ENCODE data around the gene AIM2. TPM values are rescaled to one million over a fixed set of nuclear protein-coding genes. Genes with fewer than 3 reads are reported as not detected.

The AIM2 gene
- total RNA-seq, 4 donors from 2014 or later, result not detected

- no peaks in the 10 kb centered on the region for H3K27me3 ChIP-seq
- no peaks in the 10 kb centered on the region for H3K4me1 ChIP-seq
- no peak for ATAC-seq
- H3K9me3 ChIP-seq, result no peaks in the 10 kb centered on the region
- no peak overlapping the region for H3K4me3 ChIP-seq
- intact Hi-C loops (cut with DNase I; ENCODE audit: low total_unique reads) (no loop called here), in situ Hi-C loops (cut with MboI; ENCODE audit: low sequenced_read_pairs in 4 of 4) (no loop called here)
- no peak for TF ChIP-seq POLR2A (IDR thresholded peaks at IDR 0.05)
- TF ChIP-seq CTCF (IDR thresholded peaks at IDR 0.05 in 4 of 5, conservative IDR thresholded peaks at IDR 0.05 in 1 of 5), result peak in 1 of 5 experiments; percentile 42
- H3K27ac ChIP-seq, result no peak overlapping the region
- H3K36me3 ChIP-seq, result no peaks in the 10 kb centered on the region
- DNase-seq, result no peak
Measured at GRCh38 chr1:159089184-159089791, 12.7 kb upstream of the AIM2 start.

- Histone ChIP-seq H3K36me3 (no peaks in the 10 kb centered on the region), H3K27ac (no peak overlapping the region), H3K9me3 (no peaks in the 10 kb centered on the region), H3K4me3 (no peak overlapping the region), H3K4me1 (no peaks in the 10 kb centered on the region), H3K27me3 (no peaks in the 10 kb centered on the region)
- DNase-seq, result no peak
- ATAC-seq, result no peak
- in situ Hi-C loops (cut with MboI; ENCODE audit: low sequenced_read_pairs in 4 of 4) (no loop called here), intact Hi-C loops (cut with DNase I; ENCODE audit: low total_unique reads) (no loop called here)
- TF ChIP-seq CTCF (IDR thresholded peaks at IDR 0.05 in 4 of 5, conservative IDR thresholded peaks at IDR 0.05 in 1 of 5) (no peak), POLR2A (IDR thresholded peaks at IDR 0.05) (no peak)
Measured at GRCh38 chr1:159088546-159089183, 12.1 kb upstream of the AIM2 start.

- Histone ChIP-seq H3K4me1 (no peaks in the 10 kb centered on the region), H3K27ac (no peak overlapping the region), H3K4me3 (no peak overlapping the region), H3K27me3 (no peaks in the 10 kb centered on the region), H3K9me3 (no peaks in the 10 kb centered on the region), H3K36me3 (no peaks in the 10 kb centered on the region)
- DNase-seq, result no peak
- intact Hi-C loops (cut with DNase I; ENCODE audit: low total_unique reads) (no loop called here), in situ Hi-C loops (cut with MboI; ENCODE audit: low sequenced_read_pairs in 4 of 4) (no loop called here)
- no peak for ATAC-seq
- TF ChIP-seq CTCF (IDR thresholded peaks at IDR 0.05 in 4 of 5, conservative IDR thresholded peaks at IDR 0.05 in 1 of 5) (no peak), POLR2A (IDR thresholded peaks at IDR 0.05) (no peak)
Measured at GRCh38 chr1:159088050-159088449, 11.5 kb upstream of the AIM2 start.

GRCh38 chr1:159084867-159085266 is 8.3 kb upstream of the AIM2 start:
- in situ Hi-C loops (cut with MboI; ENCODE audit: low sequenced_read_pairs in 4 of 4) (no loop called here), intact Hi-C loops (cut with DNase I; ENCODE audit: low total_unique reads) (no loop called here)
- no peak overlapping the region for H3K27ac ChIP-seq
- no peaks in the 10 kb centered on the region for H3K36me3 ChIP-seq
- no peaks in the 10 kb centered on the region for H3K9me3 ChIP-seq
- DNase-seq (no peak), ATAC-seq (no peak)
- no peaks in the 10 kb centered on the region for H3K4me1 ChIP-seq
- no peak overlapping the region for H3K4me3 ChIP-seq
- no peaks in the 10 kb centered on the region for H3K27me3 ChIP-seq
- TF ChIP-seq POLR2A (IDR thresholded peaks at IDR 0.05), result no peak
- TF ChIP-seq CTCF (IDR thresholded peaks at IDR 0.05 in 4 of 5, conservative IDR thresholded peaks at IDR 0.05 in 1 of 5), result no peak

Measured in gastrocnemius medialis (tissue), 4 donors.